GM19043 (cell line): ENCODE results near the gene PELI1.

Experiments used
- ATAC-seq: cut with Tn5 transposase; IDR thresholded peaks from one replicate; pipeline ENCODE4 v1.9.1; 2021; ENCODE audit warnings: low read depth; ENCODE audit not compliant: unreplicated experiment

PELI1 gene

GRCh38 chr2:64144057-64145013, at the start of gene PELI1:
Gene PELI1, minus strand, starts transcription at chr2:64144420. Its CDS starts 36,110 bp downstream, at chr2:64108310.
- peak; percentile 76 for ATAC-seq

- no peak for ATAC-seq
These were observed 49.3 kb upstream of the PELI1 start for GRCh38 chr2:64193491-64193890.

DNA sequence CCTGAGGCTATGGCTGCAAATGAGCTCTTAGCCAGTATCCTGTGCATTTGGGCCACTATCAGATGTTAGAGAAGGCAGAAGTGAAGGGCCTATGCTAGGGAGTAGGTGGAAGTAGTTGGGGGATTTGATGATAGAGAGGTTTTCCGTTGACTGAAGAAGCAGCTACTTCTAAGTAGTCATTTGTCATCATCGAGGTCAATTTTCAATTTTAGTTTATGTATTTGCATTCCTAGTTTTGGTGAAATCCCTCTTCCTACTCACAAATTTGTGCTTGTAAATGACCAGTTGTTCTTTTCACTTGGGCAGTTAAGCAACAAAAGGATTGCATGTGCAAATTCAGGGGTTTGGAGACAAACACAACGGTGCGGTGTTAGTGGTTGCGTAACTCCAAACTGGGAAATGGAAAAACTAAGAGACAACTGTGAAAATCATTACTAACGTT, 48.5 kb upstream of the PELI1 start:
- no peak for ATAC-seq

- no peak for ATAC-seq
These were observed 47.9 kb upstream of the PELI1 start for GRCh38 chr2:64192125-64192479.

- no peak for ATAC-seq
These were observed 45.4 kb upstream of the PELI1 start for GRCh38 chr2:64189586-64189985.

DNA sequence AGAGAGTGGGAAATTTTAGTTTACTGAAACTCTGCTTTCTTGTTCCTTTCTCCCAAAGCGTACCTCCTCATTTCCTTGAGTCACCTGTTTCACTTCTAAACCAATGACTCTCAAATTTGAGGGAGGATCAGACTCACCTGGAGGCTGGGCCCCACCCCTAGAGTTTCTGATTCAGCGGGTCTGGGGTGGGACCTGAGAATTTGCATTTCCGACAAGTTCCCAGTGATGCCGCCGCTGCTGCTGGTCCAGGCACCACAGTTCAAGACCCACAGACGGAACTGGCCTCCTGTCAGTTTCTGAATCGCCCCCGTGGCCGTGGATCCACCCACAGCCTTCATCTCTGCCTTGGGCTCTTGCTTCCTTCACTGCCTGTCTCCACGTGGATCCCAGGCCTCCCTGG, 44.9 kb upstream of the PELI1 start:
- ATAC-seq, result no peak

DNA sequence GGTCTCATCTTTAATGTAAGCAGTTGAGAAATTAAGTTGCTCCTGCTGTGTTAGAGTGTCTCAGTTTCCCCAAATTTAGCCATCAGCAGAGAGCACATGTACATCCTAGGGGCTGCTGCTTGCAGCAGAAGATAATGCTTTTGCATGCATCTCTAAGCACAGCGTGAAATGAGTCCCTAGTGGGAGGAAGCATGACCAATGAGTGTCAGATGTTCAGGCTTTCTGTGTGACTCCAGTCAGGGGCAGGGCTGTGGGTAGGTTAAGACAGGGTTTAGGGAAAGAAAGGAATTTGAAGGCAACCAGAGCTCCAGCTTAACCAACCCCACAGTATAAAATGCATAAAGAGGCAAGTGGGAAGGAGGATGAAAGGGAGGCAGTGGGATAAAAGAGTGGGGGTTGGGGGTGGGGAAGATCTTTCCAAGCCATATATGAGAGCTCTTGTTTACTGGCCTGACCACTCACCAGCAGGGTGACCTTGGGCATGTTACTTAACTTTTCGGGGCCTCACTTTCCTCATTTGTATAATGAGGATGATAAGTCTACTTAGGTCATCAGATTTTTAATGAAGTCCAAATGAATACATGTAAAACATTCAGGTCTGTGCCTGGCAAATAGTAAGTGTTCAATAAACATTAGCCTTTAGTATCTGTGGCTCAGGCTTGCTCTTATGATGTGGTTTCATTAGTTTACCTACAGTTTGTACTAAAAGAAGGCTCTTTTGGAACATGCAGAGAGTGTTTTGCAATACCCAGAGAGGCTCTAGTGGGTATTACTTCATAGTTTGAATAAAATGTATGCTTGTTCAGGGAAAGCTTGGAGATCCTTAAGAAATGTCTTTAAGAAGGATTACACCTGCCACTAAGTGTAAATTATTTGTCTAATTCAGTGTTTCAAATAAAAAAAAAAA, 42.7 kb upstream of the PELI1 start:
- no peak for ATAC-seq

DNA sequence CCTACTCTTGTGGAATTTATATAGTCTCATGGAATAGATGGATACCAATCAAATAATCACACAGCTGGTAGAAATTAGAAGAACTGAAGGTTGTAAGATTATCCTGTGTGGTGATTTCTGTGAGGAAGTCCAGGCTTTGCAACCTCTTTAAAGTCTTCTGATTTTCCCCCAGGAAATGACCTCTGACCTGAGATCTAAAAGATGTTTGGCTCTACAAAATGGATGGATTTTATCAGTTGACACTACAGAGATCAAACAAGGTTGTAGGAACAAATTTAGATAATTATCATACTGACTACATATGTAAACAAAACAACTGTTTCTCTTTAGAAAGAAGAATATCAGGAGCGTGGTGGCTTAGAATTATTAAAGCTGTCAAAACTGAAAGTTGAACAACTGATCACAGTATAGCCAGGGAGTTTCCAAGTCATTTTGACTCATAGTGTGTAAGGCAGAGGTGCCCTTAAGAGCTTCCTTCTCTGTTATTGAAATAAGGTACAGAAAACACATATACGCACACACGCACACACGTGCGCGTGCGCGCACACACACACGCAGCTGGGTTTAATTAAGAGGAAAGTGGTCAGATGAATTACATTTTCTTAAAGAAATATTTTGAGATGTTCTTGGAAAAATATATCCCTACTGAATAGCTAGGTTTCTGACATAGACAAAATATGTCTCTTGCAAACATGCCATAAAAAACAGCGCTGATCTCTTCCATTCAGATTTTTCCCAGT, 35.5 kb upstream of the PELI1 start:
- ATAC-seq, result peak; percentile 84

GRCh38 chr2:64177315-64177714, 33.1 kb upstream of the PELI1 start:
- ATAC-seq, result no peak

- no peak for ATAC-seq
These were observed 31.4 kb upstream of the PELI1 start for GRCh38 chr2:64175419-64176197.

- no peak for ATAC-seq
These were observed 29.2 kb upstream of the PELI1 start for GRCh38 chr2:64173156-64174135.

GRCh38 chr2:64168756-64169155, 24.5 kb upstream of the PELI1 start:
- ATAC-seq, result no peak

- no peak for ATAC-seq
These were observed 24.0 kb upstream of the PELI1 start for GRCh38 chr2:64168201-64168600.

DNA sequence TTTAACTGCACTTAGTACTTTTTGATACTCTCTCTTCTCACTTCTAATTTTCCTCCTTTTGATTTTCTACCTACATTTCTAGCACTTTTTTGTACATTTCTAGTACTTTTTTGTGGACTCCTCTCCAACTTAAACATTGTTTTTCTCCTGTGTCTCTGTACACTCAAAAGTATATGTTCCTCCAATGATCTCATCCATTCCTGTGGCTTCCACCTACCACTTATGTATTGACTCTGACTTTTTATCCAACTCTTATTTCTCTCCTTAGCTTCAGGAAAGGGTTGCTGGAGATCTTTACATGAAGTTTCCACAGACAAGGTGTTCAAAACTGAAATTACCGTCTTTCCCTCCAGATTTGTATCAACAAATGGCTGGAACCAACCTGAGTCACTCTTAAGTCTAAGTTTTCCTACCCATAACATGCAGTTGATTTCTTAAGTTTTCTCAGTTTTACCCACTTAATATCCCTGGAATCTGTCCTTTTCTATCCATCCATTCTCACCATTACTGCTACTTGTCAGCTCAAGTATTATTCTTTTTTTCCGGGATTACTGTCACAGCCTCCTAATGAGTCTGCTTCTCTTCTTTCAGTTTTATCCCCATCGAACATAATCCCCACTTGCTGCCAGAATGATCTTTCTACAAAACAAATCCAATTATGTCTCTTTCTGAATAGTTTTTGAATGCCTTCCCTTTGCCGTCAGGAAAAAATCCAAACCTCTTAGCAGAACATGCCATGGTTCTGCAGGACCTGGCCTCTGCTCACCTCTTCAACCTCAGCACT, 22.6 kb upstream of the PELI1 start:
- ATAC-seq, result no peak

DNA sequence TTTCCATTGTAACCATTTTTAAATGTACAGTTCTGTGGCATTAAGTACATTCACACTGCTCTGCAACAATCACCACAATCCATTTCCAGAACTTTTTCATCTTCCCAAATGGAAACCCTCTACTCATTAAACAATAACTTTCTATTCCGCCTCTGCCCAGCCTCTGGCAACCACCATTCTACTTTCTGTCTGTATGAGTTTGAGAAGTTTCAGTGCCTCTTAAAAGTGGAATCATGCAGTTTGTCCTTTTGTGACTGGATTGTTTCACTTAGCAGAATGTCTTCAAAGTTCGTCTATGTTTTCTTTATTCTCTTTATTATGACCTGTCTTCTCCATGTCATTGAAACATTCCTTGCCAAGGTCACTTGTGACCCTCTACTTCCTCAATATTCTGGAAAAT, 22.0 kb upstream of the PELI1 start:
- ATAC-seq, result no peak

GRCh38 chr2:64165706-64166105, 21.5 kb upstream of the PELI1 start:
- no peak for ATAC-seq

DNA sequence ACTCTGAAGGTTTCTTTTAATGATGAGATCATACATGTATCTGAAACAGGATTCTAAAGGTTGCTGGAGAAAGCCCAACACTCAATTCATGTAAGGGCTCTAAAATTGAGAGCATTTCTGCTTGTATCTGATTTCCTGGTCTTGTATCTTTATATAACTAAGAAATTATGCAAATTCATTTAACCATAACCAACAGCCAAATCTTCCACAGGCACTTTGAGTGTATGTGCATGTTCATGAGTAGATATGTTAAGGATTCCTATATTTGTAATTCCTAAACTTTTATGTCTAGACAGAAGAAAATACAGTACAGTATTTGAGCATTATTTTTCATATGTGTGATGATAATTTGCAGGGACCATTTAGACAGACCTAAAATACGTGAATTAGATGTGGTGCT, 20.4 kb upstream of the PELI1 start:
- no peak for ATAC-seq

GRCh38 chr2:64162516-64162915, 18.3 kb upstream of the PELI1 start:
- no peak for ATAC-seq
